Skeletal muscle cell (primary cell): ENCODE results near the gene PGC.

Experiments used
- DNase-seq: peaks from one replicate; pipeline ENCODE4 v3.0.0-alpha.2; 2010; ENCODE audit warnings: low read depth
- H3K4me3 ChIP-seq: 2 replicates; pipeline ENCODE4 v1.5.1; 2011; ENCODE audit warnings: low read depth, mild to moderate bottlenecking, control low read depth, low read length, moderate library complexity

Gene PGC

GRCh38 chr6:41733360-41733706 is 13.9 kb downstream of the PGC start:
- DNase-seq, result no peak
- H3K4me3 ChIP-seq, result peak overlapping the region; percentile 65

- DNase-seq, result no peak
- H3K4me3 ChIP-seq, result no peak overlapping the region
These were observed 14.4 kb downstream of the PGC start for GRCh38 chr6:41732591-41733359.

DNA sequence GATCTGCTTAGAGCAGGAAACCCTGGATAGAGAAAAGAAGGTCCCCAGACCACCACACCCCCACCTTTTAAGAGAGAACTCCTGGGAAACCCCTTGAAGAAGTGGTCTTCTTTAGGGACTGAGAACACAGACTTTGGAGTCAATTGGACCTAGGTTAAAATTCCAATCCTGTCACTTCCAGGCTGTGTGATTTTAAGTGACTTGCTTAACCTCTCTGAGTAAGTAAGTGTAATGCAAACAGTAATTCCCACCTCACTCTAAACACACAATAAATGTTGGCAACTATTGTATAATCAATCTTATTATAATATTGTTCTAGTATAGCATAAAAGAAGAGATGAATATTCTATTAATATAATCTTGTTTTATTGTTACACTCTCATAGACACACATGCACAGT is 15.0 kb downstream of the PGC start:
- no peak for DNase-seq
- H3K4me3 ChIP-seq, result no peak overlapping the region

DNA sequence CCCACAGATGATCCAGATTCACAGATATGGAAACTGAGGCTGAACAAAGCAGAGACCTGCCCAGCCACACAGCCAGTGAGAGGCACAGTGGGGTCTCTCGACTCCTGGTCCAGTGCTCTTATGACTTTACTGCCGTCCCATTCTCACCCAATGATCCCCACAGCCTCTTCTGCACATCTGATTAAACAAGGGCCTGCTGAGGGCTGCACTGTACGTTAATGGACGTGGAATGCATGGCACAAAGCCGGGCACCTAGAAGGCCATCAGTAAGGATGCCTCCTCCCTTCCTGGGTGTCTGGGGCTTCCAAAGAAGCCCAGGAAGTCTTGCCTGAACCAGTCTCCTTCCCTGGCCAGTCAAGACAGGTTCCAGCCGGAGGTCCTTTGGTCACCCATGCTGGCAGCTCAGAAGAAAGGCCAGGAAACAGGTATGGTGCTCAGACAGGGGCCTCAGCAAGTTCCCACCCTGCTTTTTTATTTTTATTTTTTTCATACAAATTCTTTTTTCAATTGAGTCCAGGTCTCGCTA is 15.6 kb downstream of the PGC start:
- DNase-seq, result no peak
- no peak overlapping the region for H3K4me3 ChIP-seq

DNA sequence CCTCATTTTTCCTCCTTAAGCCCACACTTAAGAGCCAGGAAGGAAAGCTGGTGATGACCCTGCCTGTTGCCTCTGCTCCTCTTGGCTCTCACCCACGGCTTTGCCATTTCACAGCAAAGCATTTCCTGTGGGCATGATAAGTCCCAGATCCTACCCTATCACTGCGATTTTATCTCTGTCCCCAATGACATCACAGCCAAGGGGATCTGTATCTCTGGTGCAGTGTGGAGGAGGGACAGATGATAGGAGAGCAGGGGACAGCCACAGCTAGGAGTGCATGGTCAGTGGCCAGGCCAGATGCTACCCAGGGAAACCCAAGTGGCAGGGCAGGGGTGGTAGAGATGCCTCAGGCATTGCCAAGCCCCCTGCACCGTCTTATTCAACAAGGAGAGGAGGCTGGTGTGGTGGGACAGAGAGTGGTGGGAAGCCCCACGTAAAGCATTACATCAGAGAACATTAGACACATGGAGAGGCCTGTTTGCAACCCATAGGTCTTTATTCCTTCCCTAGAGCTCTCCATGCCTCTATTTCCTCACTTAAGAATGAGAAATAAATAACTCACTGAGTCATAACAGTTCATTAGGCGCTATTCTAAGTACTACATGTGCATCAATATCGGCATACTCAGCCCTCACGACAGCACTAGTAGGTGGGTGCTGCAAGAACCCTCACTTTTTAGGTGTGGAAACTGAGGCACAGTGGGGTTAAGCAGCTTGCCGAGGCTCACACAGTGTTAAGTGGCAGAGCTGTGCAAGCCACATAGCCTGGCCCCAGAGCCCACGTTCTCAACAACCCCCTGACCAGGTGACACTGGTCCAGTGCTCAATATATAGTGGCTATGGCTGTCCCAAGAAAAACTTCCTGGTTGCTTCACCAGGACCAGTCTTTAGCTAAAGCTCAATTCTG is 16.4 kb downstream of the PGC start:
- H3K4me3 ChIP-seq, result no peak overlapping the region
- DNase-seq, result no peak

GRCh38 chr6:41729624-41730023 is 17.6 kb downstream of the PGC start:
- no peak overlapping the region for H3K4me3 ChIP-seq
- no peak for DNase-seq

GRCh38 chr6:41728954-41729353 is 18.2 kb downstream of the PGC start:
- no peak for DNase-seq
- no peak overlapping the region for H3K4me3 ChIP-seq

- DNase-seq, result no peak
- H3K4me3 ChIP-seq, result no peak overlapping the region
These were observed 18.9 kb downstream of the PGC start for GRCh38 chr6:41728073-41728936.

DNA sequence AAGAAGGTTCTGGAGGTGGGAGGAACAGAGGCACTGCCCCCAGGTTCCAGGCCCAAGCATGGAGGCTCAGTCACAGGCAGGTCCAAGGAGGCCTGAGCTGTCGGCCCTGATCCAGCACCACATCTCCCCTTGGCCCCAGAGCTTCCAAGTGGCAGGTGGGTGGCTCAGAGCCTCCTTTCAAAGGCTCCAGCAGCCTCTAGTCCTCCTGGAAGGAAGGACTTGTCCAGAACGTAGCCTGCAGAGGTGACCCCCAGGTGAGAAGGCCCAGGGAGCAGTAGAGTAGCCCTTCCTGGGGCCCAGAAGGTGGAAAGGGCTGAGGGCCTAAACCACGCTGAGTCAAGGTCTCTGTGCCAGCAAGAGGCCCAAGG is 19.5 kb downstream of the PGC start:
- DNase-seq, result no peak
- no peak overlapping the region for H3K4me3 ChIP-seq

GRCh38 chr6:41726876-41727275 is 20.3 kb downstream of the PGC start:
- no peak overlapping the region for H3K4me3 ChIP-seq
- no peak for DNase-seq

DNA sequence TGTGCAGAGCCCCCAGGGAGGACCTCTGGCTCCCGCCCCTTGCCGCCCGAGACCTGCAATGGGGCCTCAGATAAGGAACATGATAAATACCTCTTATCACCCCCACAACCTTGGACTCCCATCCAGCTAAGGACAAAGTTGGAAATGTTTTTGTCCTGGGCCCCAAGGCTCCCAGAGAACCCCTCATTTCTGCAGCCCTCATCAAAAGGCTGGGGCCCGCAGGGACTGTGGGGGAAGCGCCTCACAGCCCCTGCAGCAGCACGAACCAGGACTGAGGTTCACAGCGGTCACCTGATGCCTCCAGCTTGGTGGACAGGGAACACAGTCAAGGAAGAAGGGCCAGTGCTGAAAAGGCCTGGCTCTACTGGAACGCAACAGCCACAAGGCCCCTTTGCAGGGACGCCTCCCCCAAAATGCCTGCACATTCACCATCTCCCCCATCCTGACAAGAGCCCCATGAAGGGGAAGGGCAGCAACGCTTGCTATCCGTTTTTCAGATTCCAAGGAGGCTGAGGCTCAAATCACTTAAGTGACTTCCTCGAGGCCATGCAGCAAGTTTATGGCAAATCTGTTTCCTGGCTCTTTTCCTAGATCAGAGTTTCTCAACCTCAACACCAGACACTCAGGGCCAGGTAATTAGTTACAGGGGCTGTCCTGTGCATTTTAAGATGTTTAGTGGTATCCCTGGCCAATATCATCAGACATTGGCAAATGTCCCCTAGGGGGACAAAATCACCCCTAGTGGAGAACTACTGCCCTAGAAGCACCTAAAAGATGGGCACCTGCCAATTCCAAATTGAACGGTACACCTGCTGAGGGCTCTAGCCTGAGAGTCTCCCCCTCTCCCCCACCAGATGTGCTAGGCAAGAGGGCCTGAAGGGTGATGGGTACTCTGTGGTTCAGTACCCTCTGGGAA is 22.4 kb downstream of the PGC start:
- DNase-seq, result no peak
- H3K4me3 ChIP-seq, result no peak overlapping the region

DNA sequence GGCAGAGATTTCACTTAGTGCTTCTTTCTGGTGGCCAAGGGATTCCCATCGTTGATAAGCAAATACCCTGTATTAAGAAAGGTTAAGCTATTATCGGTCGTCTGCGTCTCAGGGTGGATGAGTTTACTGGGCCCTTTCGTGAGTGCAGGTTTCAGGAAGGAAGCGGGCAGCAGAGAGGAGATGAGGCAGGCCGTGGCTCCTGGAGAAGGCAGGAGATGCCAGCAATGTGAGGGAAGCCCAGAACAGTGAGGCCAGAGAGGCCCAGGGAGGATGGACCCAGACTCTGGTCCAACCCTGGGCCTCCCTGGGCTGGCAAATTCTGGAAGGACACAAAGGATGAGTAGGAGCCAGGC is 23.0 kb downstream of the PGC start:
- no peak for DNase-seq
- no peak overlapping the region for H3K4me3 ChIP-seq

- DNase-seq, result peak; percentile 73
- no peak overlapping the region for H3K4me3 ChIP-seq
These were observed 23.5 kb downstream of the PGC start for GRCh38 chr6:41723530-41724227.

DNA sequence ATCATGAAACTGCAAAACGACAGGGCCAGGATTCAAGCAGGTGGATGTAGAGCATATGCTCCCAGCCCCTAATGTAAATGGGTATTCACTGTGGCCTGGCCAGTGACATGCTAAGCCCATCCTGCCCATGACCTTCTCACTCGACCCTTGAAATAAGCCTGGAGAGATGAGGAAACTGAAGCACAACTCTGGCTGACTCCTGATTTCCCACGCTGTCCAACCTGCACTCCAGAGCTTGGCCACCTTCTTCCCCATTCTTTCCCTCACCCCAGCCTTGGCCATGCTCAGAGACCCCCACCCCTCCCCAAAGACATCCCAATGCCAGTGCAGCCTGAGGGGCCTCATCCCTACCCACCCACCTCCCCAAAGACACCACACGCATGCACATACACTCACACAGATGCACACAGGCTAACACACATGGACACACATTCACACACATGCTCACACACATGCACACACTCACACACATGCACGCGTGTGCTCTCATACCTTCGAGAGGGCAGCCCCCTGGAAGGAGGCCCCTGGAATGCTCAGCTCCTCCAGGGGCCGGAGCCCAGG is 24.1 kb downstream of the PGC start:
- H3K4me3 ChIP-seq, result no peak overlapping the region
- DNase-seq, result no peak

DNA sequence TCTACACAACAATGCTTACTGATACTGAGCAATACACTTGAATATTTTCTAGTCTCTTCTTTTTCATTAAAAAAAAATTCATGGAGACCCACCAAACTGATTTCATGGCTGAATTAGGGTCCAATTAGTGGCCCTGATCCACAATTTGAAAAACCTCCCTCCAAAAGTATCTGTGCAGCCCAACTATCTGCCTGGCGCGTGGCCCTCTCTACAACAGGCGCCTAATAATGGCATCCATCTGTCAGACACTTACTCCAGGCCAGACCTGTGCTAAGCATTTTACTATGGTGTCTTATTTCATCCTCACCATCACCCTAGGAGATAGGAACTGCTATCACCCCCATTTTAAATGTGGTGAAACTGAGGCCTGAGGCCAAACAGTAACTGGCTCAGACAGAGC is 25.8 kb downstream of the PGC start:
- DNase-seq, result no peak
- no peak overlapping the region for H3K4me3 ChIP-seq

DNA sequence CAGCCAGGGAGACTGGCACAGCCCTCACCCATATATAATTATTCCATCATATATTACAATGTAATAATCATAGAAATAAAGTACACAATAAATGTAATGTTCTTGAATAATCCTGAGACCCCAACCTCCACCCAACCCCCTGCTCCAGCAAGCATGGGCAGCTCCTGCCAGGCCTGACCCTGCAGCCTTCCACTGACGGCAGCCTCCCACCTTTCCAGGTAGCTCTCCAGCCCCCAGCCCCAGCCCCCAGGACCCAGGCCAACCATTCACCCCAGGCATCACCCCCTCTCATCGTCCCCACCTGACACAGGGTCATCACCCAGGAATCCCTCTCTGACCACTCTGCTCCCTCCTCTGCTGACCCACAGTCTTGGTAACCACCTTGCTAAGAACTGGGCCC is 26.4 kb downstream of the PGC start:
- DNase-seq, result no peak
- H3K4me3 ChIP-seq, result no peak overlapping the region

GRCh38 chr6:41720262-41720620 is 27.0 kb downstream of the PGC start:
- H3K4me3 ChIP-seq, result no peak overlapping the region
- no peak for DNase-seq
